Measurements from ENCODE around the gene SLC35B2.
"Not testable (repeated sequence)": the region's sequence is repeated elsewhere in the genome, so short reads cannot be mapped to it uniquely, and the experiment has no call there.

Gene SLC35B2

GRCh38 chr6:44232676-44233566 is 24.4 kb downstream of the SLC35B2 start:
- Histone ChIP-seq H3K27me3 (ENCODE audit: insufficient read depth, low read length, poor library complexity) (no peaks in the 10 kb centered on the region), H4K20me1 (ENCODE audit: insufficient read depth, low read length) (peaks cover 2% of the 10 kb centered on the region; the same call in 1 of the 2 replicates), H3K27ac (ENCODE audit: low read length) (no peak overlapping the region), H3K9ac (ENCODE audit: low read depth, low read length) (no peak overlapping the region), H3K4me3 (ENCODE audit: low read depth in 1 of 2, low read length in 2 of 2) (no peak overlapping the region), H3K36me3 (ENCODE audit: insufficient read depth, low read length) (peaks cover 63% of the 10 kb centered on the region), H3K4me2 (ENCODE audit: insufficient read depth, low read length) (no peak overlapping the region), H3K9me3 (ENCODE audit: insufficient read depth, low read length, severe bottlenecking) (no peaks in the 10 kb centered on the region), H3K4me1 (ENCODE audit: insufficient read depth, low read length) (peaks cover 10% of the 10 kb centered on the region), H3K79me2 (ENCODE audit: insufficient read depth, low read length) (no peaks in the 10 kb centered on the region), H2AFZ (ENCODE audit: low read depth, low read length) (no peak overlapping the region)
- TF ChIP-seq CTCF (IDR thresholded peaks at IDR 0.05; ENCODE audit: borderline replicate concordance, extremely low read depth, low read length, poor library complexity, severe bottlenecking): no peak
- DNase-seq (no peak), ATAC-seq (ENCODE audit: insufficient read depth, low read depth) (no peak)

GRCh38 chr6:44231426-44231825 is 25.9 kb downstream of the SLC35B2 start:
- peaks cover 15% of the 10 kb centered on the region; the same call in 1 of the 2 replicates for H4K20me1 ChIP-seq (ENCODE audit: insufficient read depth, low read length)
- ATAC-seq (ENCODE audit: insufficient read depth, low read depth); H2AFZ ChIP-seq (ENCODE audit: low read depth, low read length); H3K4me1 ChIP-seq (ENCODE audit: insufficient read depth, low read length); H3K4me2 ChIP-seq (ENCODE audit: insufficient read depth, low read length); H3K9me3 ChIP-seq (ENCODE audit: insufficient read depth, low read length, severe bottlenecking); H3K4me3 ChIP-seq (ENCODE audit: low read depth in 1 of 2, low read length in 2 of 2); H3K27me3 ChIP-seq (ENCODE audit: insufficient read depth, low read length, poor library complexity); H3K27ac ChIP-seq (ENCODE audit: low read length); H3K9ac ChIP-seq (ENCODE audit: low read depth, low read length); H3K79me2 ChIP-seq (ENCODE audit: insufficient read depth, low read length); DNase-seq: not testable (repeated sequence)
- peaks cover 63% of the 10 kb centered on the region for H3K36me3 ChIP-seq (ENCODE audit: insufficient read depth, low read length)

- H3K4me2 ChIP-seq (ENCODE audit: insufficient read depth, low read length): no peak overlapping the region
- H3K9me3 ChIP-seq (ENCODE audit: insufficient read depth, low read length, severe bottlenecking): no peaks in the 10 kb centered on the region
- ATAC-seq (ENCODE audit: insufficient read depth, low read depth) (no peak), DNase-seq (no peak)
- peaks cover 21% of the 10 kb centered on the region for H3K4me1 ChIP-seq (ENCODE audit: insufficient read depth, low read length)
- H4K20me1 ChIP-seq (ENCODE audit: insufficient read depth, low read length): peaks cover 22% of the 10 kb centered on the region
- peaks cover 66% of the 10 kb centered on the region for H3K36me3 ChIP-seq (ENCODE audit: insufficient read depth, low read length)
- no peak overlapping the region for H3K9ac ChIP-seq (ENCODE audit: low read depth, low read length)
- H3K27me3 ChIP-seq (ENCODE audit: insufficient read depth, low read length, poor library complexity): no peaks in the 10 kb centered on the region
- TF ChIP-seq CTCF (IDR thresholded peaks at IDR 0.05; ENCODE audit: borderline replicate concordance, extremely low read depth, low read length, poor library complexity, severe bottlenecking): no peak
- TF ChIP-seq EZH2 (IDR thresholded peaks at IDR 0.05; ENCODE audit: borderline replicate concordance, low read depth, low read length, severe bottlenecking): no peak
- no peak overlapping the region for H3K4me3 ChIP-seq (ENCODE audit: low read depth in 1 of 2, low read length in 2 of 2)
- H3K79me2 ChIP-seq (ENCODE audit: insufficient read depth, low read length): peaks cover 8% of the 10 kb centered on the region
- no peak overlapping the region for H3K27ac ChIP-seq (ENCODE audit: low read length)
- H2AFZ ChIP-seq (ENCODE audit: low read depth, low read length): no peak overlapping the region
Measured at GRCh38 chr6:44230034-44230675, 27.2 kb downstream of the SLC35B2 start.

- no peak overlapping the region for H3K9ac ChIP-seq (ENCODE audit: low read depth, low read length)
- no peaks in the 10 kb centered on the region for H3K27me3 ChIP-seq (ENCODE audit: insufficient read depth, low read length, poor library complexity)
- no peak overlapping the region for H3K27ac ChIP-seq (ENCODE audit: low read length)
- H3K4me3 ChIP-seq (ENCODE audit: low read depth in 1 of 2, low read length in 2 of 2): no peak overlapping the region
- no peak for TF ChIP-seq EZH2 (IDR thresholded peaks at IDR 0.05; ENCODE audit: borderline replicate concordance, low read depth, low read length, severe bottlenecking)
- TF ChIP-seq CTCF (IDR thresholded peaks at IDR 0.05; ENCODE audit: borderline replicate concordance, extremely low read depth, low read length, poor library complexity, severe bottlenecking): no peak
- no peak overlapping the region for H3K4me2 ChIP-seq (ENCODE audit: insufficient read depth, low read length)
- ATAC-seq (ENCODE audit: insufficient read depth, low read depth) (no peak), DNase-seq (no peak)
- H4K20me1 ChIP-seq (ENCODE audit: insufficient read depth, low read length): peaks cover 27% of the 10 kb centered on the region
- H3K9me3 ChIP-seq (ENCODE audit: insufficient read depth, low read length, severe bottlenecking): no peaks in the 10 kb centered on the region
- H3K79me2 ChIP-seq (ENCODE audit: insufficient read depth, low read length): peaks cover 14% of the 10 kb centered on the region
- H2AFZ ChIP-seq (ENCODE audit: low read depth, low read length): no peak overlapping the region
- peaks cover 64% of the 10 kb centered on the region for H3K36me3 ChIP-seq (ENCODE audit: insufficient read depth, low read length)
- peaks cover 27% of the 10 kb centered on the region for H3K4me1 ChIP-seq (ENCODE audit: insufficient read depth, low read length)
Measured at GRCh38 chr6:44229376-44230033, 27.8 kb downstream of the SLC35B2 start.
